Measurements from ENCODE around the gene XRCC4. TPM values are rescaled to one million over a fixed set of nuclear protein-coding genes. Genes with fewer than 3 reads are reported as not detected.

Gene XRCC4
- total RNA-seq, 1 donor from 2014 or later = 45.6 TPM

DNA sequence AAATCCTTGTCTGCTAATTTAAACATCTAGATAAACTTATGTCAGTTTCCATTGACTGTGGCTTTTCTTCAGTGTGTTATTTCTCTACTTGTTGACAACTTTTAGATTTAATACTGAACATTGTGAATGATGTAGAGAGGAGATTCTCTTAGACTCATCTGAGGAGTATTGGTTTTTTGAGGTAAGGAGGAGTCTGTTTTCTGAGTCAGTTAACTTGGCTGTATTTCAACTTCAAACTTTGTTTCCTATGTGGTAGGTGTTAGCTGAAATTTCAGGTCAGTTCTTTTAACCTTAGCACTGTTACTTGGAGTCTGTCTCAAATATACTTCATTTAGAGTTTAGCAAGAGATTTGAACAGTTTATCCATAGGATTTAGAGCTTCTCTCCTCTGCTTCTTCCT is 67.9 kb downstream of the XRCC4 start:
- Histone ChIP-seq H3K4me3 (no peak overlapping the region), H3K79me2 (ENCODE audit: low read depth) (no peaks in the 10 kb centered on the region), H3K4me2 (no peak overlapping the region), H3F3A (ENCODE audit: low read depth) (no peaks in the 10 kb centered on the region), H3K9ac (no peak overlapping the region), H3K36me3 (no peaks in the 10 kb centered on the region), H4K20me1 (ENCODE audit: low read depth) (no peaks in the 10 kb centered on the region), H2AFZ (replicated peaks) (no peak overlapping the region), H3K4me1 (no peaks in the 10 kb centered on the region), H3K27ac (no peak overlapping the region), H3K27me3 (no peaks in the 10 kb centered on the region), H3K9me3 (ENCODE audit: low read depth) (no peaks in the 10 kb centered on the region)
- TF ChIP-seq EZH2 (IDR thresholded peaks at IDR 0.05) = no peak
- no peak for TF ChIP-seq EZH2phosphoT487 (IDR thresholded peaks at IDR 0.05)
- TF ChIP-seq CTCF (IDR thresholded peaks at IDR 0.05) = no peak
- no peaks in the 10 kb centered on the region for H3K9me3 Mint-ChIP-seq
- no peak for DNase-seq (ENCODE audit: low spot score)
- no peaks in the 10 kb centered on the region for H3K27me3 Mint-ChIP-seq (ENCODE audit: insufficient read depth, low read depth)
- H3K27ac Mint-ChIP-seq = no peak overlapping the region
- H3K4me3 Mint-ChIP-seq = no peak overlapping the region
- peaks cover 2% of the 10 kb centered on the region for H3K4me1 Mint-ChIP-seq
- no peaks in the 10 kb centered on the region for H3K36me3 Mint-ChIP-seq

GRCh38 chr5:83145882-83146331 is 68.6 kb downstream of the XRCC4 start:
- H4K20me1 ChIP-seq (ENCODE audit: low read depth) = no peaks in the 10 kb centered on the region
- no peak for DNase-seq (ENCODE audit: low spot score)
- H3K27me3 Mint-ChIP-seq (ENCODE audit: insufficient read depth, low read depth) = no peaks in the 10 kb centered on the region
- H3K9me3 ChIP-seq (ENCODE audit: low read depth) = no peaks in the 10 kb centered on the region
- H2AFZ ChIP-seq (replicated peaks) = no peak overlapping the region
- H3K4me1 Mint-ChIP-seq = peaks cover 5% of the 10 kb centered on the region
- TF ChIP-seq EZH2 (IDR thresholded peaks at IDR 0.05) (no peak), EZH2phosphoT487 (IDR thresholded peaks at IDR 0.05) (no peak), CTCF (IDR thresholded peaks at IDR 0.05) (no peak)
- H3K36me3 ChIP-seq = no peaks in the 10 kb centered on the region
- no peak overlapping the region for H3K27ac ChIP-seq
- H3K9ac ChIP-seq = no peak overlapping the region
- H3K9me3 Mint-ChIP-seq = no peaks in the 10 kb centered on the region
- H3K79me2 ChIP-seq (ENCODE audit: low read depth) = no peaks in the 10 kb centered on the region
- no peaks in the 10 kb centered on the region for H3K36me3 Mint-ChIP-seq
- no peaks in the 10 kb centered on the region for H3K4me1 ChIP-seq
- no peak overlapping the region for H3K4me2 ChIP-seq
- no peaks in the 10 kb centered on the region for H3F3A ChIP-seq (ENCODE audit: low read depth)
- no peak overlapping the region for H3K4me3 ChIP-seq
- H3K4me3 Mint-ChIP-seq = no peak overlapping the region
- no peak overlapping the region for H3K27ac Mint-ChIP-seq
- no peaks in the 10 kb centered on the region for H3K27me3 ChIP-seq

- Histone ChIP-seq H3K4me2 (no peak overlapping the region), H3K36me3 (no peaks in the 10 kb centered on the region), H3K27ac (no peak overlapping the region), H3K4me1 (no peaks in the 10 kb centered on the region), H3K9me3 (ENCODE audit: low read depth) (no peaks in the 10 kb centered on the region), H3F3A (ENCODE audit: low read depth) (no peaks in the 10 kb centered on the region), H3K9ac (no peak overlapping the region), H2AFZ (replicated peaks) (no peak overlapping the region), H3K79me2 (ENCODE audit: low read depth) (no peaks in the 10 kb centered on the region), H3K4me3 (no peak overlapping the region), H4K20me1 (ENCODE audit: low read depth) (no peaks in the 10 kb centered on the region), H3K27me3 (no peaks in the 10 kb centered on the region)
- Mint-ChIP-seq H3K4me3 (no peak overlapping the region), H3K27ac (no peak overlapping the region), H3K4me1 (peaks cover 5% of the 10 kb centered on the region), H3K27me3 (ENCODE audit: insufficient read depth, low read depth) (no peaks in the 10 kb centered on the region), H3K9me3 (no peaks in the 10 kb centered on the region), H3K36me3 (no peaks in the 10 kb centered on the region)
- no peak for DNase-seq (ENCODE audit: low spot score)
- TF ChIP-seq CTCF (IDR thresholded peaks at IDR 0.05) (no peak), EZH2 (IDR thresholded peaks at IDR 0.05) (no peak), EZH2phosphoT487 (IDR thresholded peaks at IDR 0.05) (no peak)
Observed at GRCh38 chr5:83146441-83146840, 69.1 kb downstream of the XRCC4 start.

Measured in neural progenitor cell (in vitro differentiated cells).